ENCODE results near the gene LMTK3. TPM values are rescaled to one million over a fixed set of nuclear protein-coding genes. Genes with fewer than 3 reads are reported as not detected.

LMTK3 gene
- total RNA-seq, 2 donors from 2014 or later = 1.3 to 1.6 TPM

DNA sequence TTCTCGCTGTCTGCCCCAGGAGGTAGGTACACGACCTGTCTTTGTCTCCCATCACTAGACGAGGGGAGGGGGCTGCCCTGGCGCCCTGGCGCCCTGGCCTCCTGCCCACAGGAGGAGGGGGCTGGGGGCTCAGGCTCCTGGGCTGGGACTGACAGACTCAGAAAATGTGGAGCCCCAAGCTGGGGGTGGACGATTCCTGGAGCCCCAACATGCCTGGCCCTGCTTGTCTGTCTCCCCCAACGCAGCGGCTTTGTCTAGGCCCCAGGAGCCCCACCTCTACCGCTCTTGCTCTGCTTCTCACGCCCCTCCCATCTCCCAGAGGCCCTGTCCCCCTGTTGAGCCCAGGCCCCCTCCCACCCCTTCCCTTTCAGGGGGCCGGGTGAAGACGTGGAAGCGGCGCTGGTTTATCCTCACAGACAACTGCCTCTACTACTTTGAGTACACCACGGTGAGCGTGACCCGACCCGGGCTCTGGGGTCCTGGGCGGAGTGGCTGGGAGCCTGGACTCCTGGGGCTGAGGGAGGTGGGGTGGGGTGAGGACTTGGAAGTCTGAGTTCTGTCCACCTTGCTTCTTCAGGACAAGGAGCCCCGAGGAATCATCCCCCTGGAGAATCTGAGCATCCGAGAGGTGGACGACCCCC lies 33.8 kb downstream of the LMTK3 start:
- H3K4me1 ChIP-seq = peaks cover 0 to 27% of the 10 kb centered on the region in 2 donors
- DNase-seq (ENCODE audit: low spot score) = no peak
- no peak overlapping the region for H3K27ac ChIP-seq
- H3K9me3 ChIP-seq = no peaks in the 10 kb centered on the region
- H3K36me3 ChIP-seq = peaks cover 64% of the 10 kb centered on the region
- H3K27me3 ChIP-seq = no peaks in the 10 kb centered on the region
- TF ChIP-seq CTCF (IDR thresholded peaks at IDR 0.05) = no peak
- H3K4me3 ChIP-seq = no peak overlapping the region

GRCh38 chr19:48477067-48477685 lies 34.5 kb downstream of the LMTK3 start:
- Histone ChIP-seq H3K27ac (no peak overlapping the region), H3K36me3 (peaks cover 70% of the 10 kb centered on the region), H3K9me3 (no peaks in the 10 kb centered on the region), H3K27me3 (no peaks in the 10 kb centered on the region), H3K4me1 (peaks cover 0 to 23% of the 10 kb centered on the region in 2 donors), H3K4me3 (no peak overlapping the region)
- no peak for TF ChIP-seq CTCF (IDR thresholded peaks at IDR 0.05)
- no peak for DNase-seq (ENCODE audit: low spot score)

DNA sequence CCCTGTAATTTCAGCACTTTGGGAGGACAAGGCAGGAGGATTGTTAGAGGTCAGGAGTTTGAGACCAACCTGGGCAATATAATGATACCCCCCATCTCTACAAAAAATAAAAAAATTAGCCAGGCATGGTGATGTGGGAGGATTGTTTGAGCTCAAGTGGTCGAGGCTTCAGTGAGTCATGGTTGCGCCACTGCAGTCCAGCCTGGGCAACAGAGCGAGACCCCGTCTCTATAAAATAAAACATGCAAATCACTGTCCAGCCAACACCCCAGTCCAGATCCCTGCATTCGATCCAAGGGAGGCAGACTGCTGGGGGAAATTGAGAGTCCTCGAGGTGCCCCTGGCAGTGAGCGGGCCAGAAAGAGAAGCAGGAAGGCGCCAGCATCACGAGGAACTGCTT lies 35.5 kb downstream of the LMTK3 start:
- DNase-seq (ENCODE audit: low spot score) = no peak
- TF ChIP-seq CTCF (IDR thresholded peaks at IDR 0.05) = no peak
- H3K27ac ChIP-seq = no peak overlapping the region
- H3K4me3 ChIP-seq = no peak overlapping the region
- H3K36me3 ChIP-seq = peaks cover 80% of the 10 kb centered on the region
- no peaks in the 10 kb centered on the region for H3K9me3 ChIP-seq
- H3K4me1 ChIP-seq = peaks cover 0 to 14% of the 10 kb centered on the region in 2 donors
- no peaks in the 10 kb centered on the region for H3K27me3 ChIP-seq

DNA sequence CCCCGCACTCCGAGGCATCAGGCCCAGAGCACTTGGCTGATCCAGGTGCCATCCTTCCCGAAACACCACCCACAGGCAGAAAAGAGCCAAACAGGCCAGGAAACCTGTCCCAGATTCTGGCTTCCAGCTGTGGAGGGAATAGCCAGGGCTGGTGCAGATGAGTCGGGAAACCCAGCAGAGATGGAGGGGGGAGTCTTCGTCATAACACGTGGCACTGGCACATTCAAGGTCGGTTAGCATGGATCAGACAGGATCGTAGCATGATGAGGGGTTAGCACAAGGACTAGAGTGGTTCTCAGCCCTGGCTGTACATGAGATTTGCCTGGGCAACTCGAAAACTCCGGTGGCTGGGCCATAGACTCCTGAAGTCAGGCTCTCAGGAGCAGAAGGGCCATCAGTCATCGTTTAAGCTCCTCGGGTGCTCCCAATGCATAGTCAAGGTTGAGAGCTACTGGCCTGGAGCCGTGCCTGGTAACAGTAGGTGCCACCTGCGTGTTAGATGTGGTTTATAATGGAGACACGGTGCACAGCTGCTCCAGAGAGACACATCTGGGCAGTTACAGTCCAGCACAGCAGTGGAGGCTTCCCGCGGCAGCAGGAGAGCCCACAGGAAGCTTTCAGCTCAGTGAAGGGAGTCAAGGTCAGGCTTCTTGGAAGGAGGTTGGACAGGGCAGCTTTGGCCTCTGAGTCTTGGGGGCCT lies 36.1 kb downstream of the LMTK3 start:
- Histone ChIP-seq H3K4me3 (no peak overlapping the region), H3K36me3 (peaks cover 87% of the 10 kb centered on the region), H3K9me3 (no peaks in the 10 kb centered on the region), H3K27ac (no peak overlapping the region), H3K4me1 (peaks cover 0 to 16% of the 10 kb centered on the region in 2 donors), H3K27me3 (no peaks in the 10 kb centered on the region)
- TF ChIP-seq CTCF (IDR thresholded peaks at IDR 0.05) = no peak
- no peak for DNase-seq (ENCODE audit: low spot score)

- Histone ChIP-seq H3K27ac (no peak overlapping the region), H3K4me3 (no peak overlapping the region), H3K4me1 (peaks cover 0 to 15% of the 10 kb centered on the region in 2 donors), H3K36me3 (peaks cover 90% of the 10 kb centered on the region), H3K9me3 (no peaks in the 10 kb centered on the region), H3K27me3 (no peaks in the 10 kb centered on the region)
- TF ChIP-seq CTCF (IDR thresholded peaks at IDR 0.05) = no peak
- no peak for DNase-seq (ENCODE audit: low spot score)
Measured at GRCh38 chr19:48474084-48474592, 37.5 kb downstream of the LMTK3 start.
